HepG2 (cell line): Measurements from ENCODE around the gene MTTP. TPM values are rescaled to one million over a fixed set of nuclear protein-coding genes. Genes with fewer than 3 reads are reported as not detected.

Experiments
- ATAC-seq: fragments of 200-7000 bp; cut with Tn5 transposase; 3 replicates; pipeline ENCODE4 v1.9.1; 2020; ENCODE audit warnings: mild to moderate bottlenecking, moderate library complexity
- BruUV-seq: library from RNA; stranded (reverse); fragments of 400-500 nt; replicated peaks from 2 replicates; lab custom pipeline; 2021; lab: Mats Ljungman, UMichigan
- CTCF ChIA-PET: fragments of 300-600 bp; formaldehyde crosslinking; extraction: SDS; loops from one replicate; lab custom pipeline; 2021; ENCODE audit warnings: low total read pairs, inconsistent platforms, low intra/inter-chr PET ratio; lab: Yijun Ruan, JAX
- POLR2A ChIA-PET: fragments of 350-600 bp; sonication (Branson Sonifier 250); formaldehyde crosslinking; loops from one replicate; lab custom pipeline; 2020; ENCODE audit warnings: antibody characterized with exemption, inconsistent platforms; lab: Yijun Ruan, JAX
- DNase-seq: peaks from one replicate; pipeline ENCODE4 v3.0.0-alpha.2; 2015; ENCODE audit warnings: low spot score
- FAIRE-seq: peaks from 3 replicates; lab custom pipeline; 2011; peaks lifted over from hg19 to GRCh38; lab: Jason Lieb, UNC
- H2AFZ ChIP-seq: one replicate; pipeline ENCODE4 v1.6.1; 2011; ENCODE audit warnings: low read length, inconsistent platforms
- H3K27ac ChIP-seq: fragments of 300-600 bp; 3 replicates; pipeline ENCODE4 v1.8.0; 2011; ENCODE audit warnings: mixed run types, mild to moderate bottlenecking, mixed read lengths, low read length, inconsistent platforms; ENCODE audit not compliant: insufficient read depth; ENCODE audit errors: extremely low read length
- H3K27me3 ChIP-seq, 2 experiments: fragments of 200-600 bp in 1 of 2; 2 replicates in 1 of 2; 3 replicates in 1 of 2; pipeline versions ENCODE4 v1.6.0 to v1.8.0; 2011; ENCODE audit warnings: low read length in 2 of 2, mild to moderate bottlenecking in 2 of 2, moderate library complexity in 2 of 2, inconsistent platforms in 1 of 2; ENCODE audit not compliant: insufficient read depth in 2 of 2, control insufficient read depth in 1 of 2
- H3K36me3 ChIP-seq, 2 experiments: fragments of 200-600 bp in 1 of 2; replicated peaks in 1 of 2; 2 replicates in 1 of 2; 3 replicates in 1 of 2; pipeline versions ENCODE4 v1.5.1 to v1.8.0; 2011; ENCODE audit warnings: low read length in 2 of 2, inconsistent platforms in 1 of 2; ENCODE audit not compliant: insufficient read depth in 2 of 2, control insufficient read depth in 1 of 2
- H3K4me1 ChIP-seq: 2 replicates; pipeline ENCODE4 v1.5.1; 2012; ENCODE audit warnings: low read length, inconsistent platforms; ENCODE audit not compliant: insufficient read depth
- H3K4me2 ChIP-seq: 2 replicates; pipeline ENCODE4 v1.6.0; 2011; ENCODE audit warnings: low read depth, low read length, inconsistent platforms
- H3K4me3 ChIP-seq, 3 experiments: fragments of 200-600 bp in 1 of 3; sonication (generic), shearing (Covaris generic) in 1 of 3; replicated peaks in 1 of 3; 2 replicates each; pipeline ENCODE4 v1.5.1; 2011 to 2016; ENCODE audit warnings: low read length in 3 of 3, inconsistent platforms in 2 of 3, low read depth in 2 of 3, mild to moderate bottlenecking in 2 of 3, control low read depth in 1 of 3, mixed read lengths in 1 of 3; ENCODE audit not compliant: insufficient read depth in 1 of 3
- H3K79me2 ChIP-seq: one replicate; pipeline ENCODE4 v1.6.1; 2011; ENCODE audit warnings: low read length, inconsistent platforms; ENCODE audit not compliant: insufficient read depth
- H3K9ac ChIP-seq: 2 replicates; pipeline ENCODE4 v1.6.0; 2011; ENCODE audit warnings: mild to moderate bottlenecking, low read depth, low read length, inconsistent platforms; ENCODE audit not compliant: insufficient read depth
- H3K9me3 ChIP-seq: 2 replicates; pipeline ENCODE4 v1.5.1; 2012; ENCODE audit warnings: mild to moderate bottlenecking, low read length
- H4K20me1 ChIP-seq: 2 replicates; pipeline ENCODE4 v1.6.0; 2011; ENCODE audit warnings: inconsistent platforms, mild to moderate bottlenecking, low read length, moderate library complexity; ENCODE audit not compliant: insufficient read depth
- CCAR2 ChIP-seq: fragments of 200-400 bp; formaldehyde crosslinking; optimal IDR thresholded peaks from 2 replicates; pipeline ENCODE3; 2018; ENCODE audit warnings: low read depth, mild to moderate bottlenecking, low read length, moderate library complexity
- ETV6 ChIP-seq: sonication (generic); formaldehyde crosslinking; conservative IDR thresholded peaks from 2 replicates; pipeline ENCODE4 v1.4.0; 2020; ENCODE audit warnings: missing genetic modification reagents
- NFRKB ChIP-seq: fragments of 450-650 bp; IDR thresholded peaks from 2 replicates; pipeline ENCODE4 v1.6.1; 2017
- RCOR2 ChIP-seq: IDR thresholded peaks from 2 replicates; pipeline ENCODE4 v1.6.1; 2016; ENCODE audit warnings: missing biosample characterization, missing genetic modification reagents
- RFX5 ChIP-seq: IDR thresholded peaks from 2 replicates; pipeline ENCODE4 v1.6.1; 2011; ENCODE audit warnings: low read depth, low read length, improper control_type of control experiment
- SALL2 ChIP-seq: sonication (generic); formaldehyde crosslinking; IDR thresholded peaks from 2 replicates; pipeline ENCODE4 v1.8.1; 2023; ENCODE audit warnings: mild to moderate bottlenecking, missing genetic modification reagents, inconsistent platforms
- SOX13 ChIP-seq, 3 experiments: fragments of 450-650 bp in 1 of 3; sonication (generic) in 1 of 3; formaldehyde crosslinking in 1 of 3; IDR thresholded peaks in 2 of 3; conservative IDR thresholded peaks in 1 of 3; 2 replicates each; pipeline versions ENCODE4 v1.5.0 to v1.6.1; 2016 to 2020; ENCODE audit warnings: antibody characterized with exemption in 1 of 3, mild to moderate bottlenecking in 1 of 3, missing compliant biosample characterization in 1 of 3, missing genetic modification reagents in 1 of 3, moderate library complexity in 1 of 3
- TBX2 ChIP-seq: sonication (generic); formaldehyde crosslinking; IDR thresholded peaks from 2 replicates; pipeline ENCODE4 v1.5.0; 2020; ENCODE audit warnings: missing genetic modification reagents, mild to moderate bottlenecking, borderline replicate concordance
- ZNF232 ChIP-seq: sonication (generic); formaldehyde crosslinking; IDR thresholded peaks from 2 replicates; pipeline ENCODE4 v1.4.0; 2020; ENCODE audit warnings: missing genetic modification reagents, borderline replicate concordance
- ZNF577 ChIP-seq: sonication (generic); formaldehyde crosslinking; IDR thresholded peaks from 2 replicates; pipeline ENCODE4 v1.4.0; 2020; ENCODE audit warnings: mild to moderate bottlenecking, low read depth, missing genetic modification reagents, borderline replicate concordance
- whole genome bisulfite sequencing: methylation state at CpG from one replicate; pipeline ENCODE4 v1.1.6; 2017; ENCODE audit warnings: low lambda C conversion rate; 5-methylcytosine and 5-hydroxymethylcytosine counted together
- in situ Hi-C: cut with HindIII; loops from 2 replicates; pipeline ENCODE4 v1.10.0; 2017; ENCODE audit warnings: low pct_unique_long_range_greater_than_20kb; ENCODE audit not compliant: extremely low pct_ligation_motif_present
- intact Hi-C: fragments of 100-400 bp; cut with micrococcal nuclease; formaldehyde crosslinking; loops from one replicate; pipeline ENCODE4 v1.10.0; 2022; ENCODE audit not compliant: unreplicated experiment
- polyA plus RNA-seq, 8 experiments: library from polyadenylated mRNA; depleted of rRNA in 3 of 8; stranded (reverse) in 7 of 8; unstranded in 1 of 8; fragments of >200 nt; fragmentation: Illumina TruSeq in 4 of 8; extraction: Trizol in 4 of 8; gene quantifications; 2 replicates each; pipeline versions ENCODE4 v1.2.1 to v1.2.3, GENCODE V29; 2011 to 2016; ENCODE audit warnings: low read depth in 4 of 8, missing spikeins in 1 of 8, mixed read lengths in 1 of 8; ENCODE audit not compliant: insufficient read depth in 1 of 8
- total RNA-seq, 5 experiments: library from RNA; depleted of rRNA; stranded (reverse); fragments of >200 nt; fragmentation: Illumina TruSeq; extraction: Trizol; gene quantifications; 2 replicates each; pipeline ENCODE4 v1.2.3, GENCODE V29; 2016; ENCODE audit warnings: low read depth in 1 of 5
- TF ChIP-seq, protein P1 (sequence below): conservative IDR thresholded peaks from 2 replicates; pipeline ENCODE4 v1.6.1; 2018; ENCODE audit warnings: missing genetic modification reagents
- TF ChIP-seq, protein P2 (sequence below): sonication (generic); formaldehyde crosslinking; IDR thresholded peaks from 2 replicates; pipeline ENCODE4 v1.4.0; 2020; ENCODE audit warnings: mild to moderate bottlenecking, missing genetic modification reagents

The MTTP gene
- total and polyA plus RNA-seq, 2 of the 13 experiments (the other 11 are each of a cell fraction or from before 2014, with no cell fraction given) = 84.7 to 102 TPM

DNA sequence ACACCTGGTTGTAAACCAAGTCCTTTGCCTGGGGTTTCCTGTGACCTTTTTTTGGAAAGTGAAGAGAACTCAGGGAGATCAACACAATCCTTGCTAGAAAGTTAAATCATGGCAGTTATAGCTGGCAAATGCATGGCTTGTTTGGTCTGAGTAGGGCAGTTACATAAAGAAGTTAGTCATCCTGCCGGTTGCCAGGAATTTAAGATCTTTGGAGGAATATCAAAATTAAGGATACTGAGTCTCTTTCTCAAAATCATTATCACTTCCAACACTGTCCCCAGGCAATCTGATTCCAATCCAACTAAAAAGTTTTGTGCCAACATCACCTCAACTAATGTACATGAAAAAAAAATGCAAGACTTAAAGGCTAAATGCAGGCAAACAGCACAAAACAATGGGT lies 42.8 kb downstream of the MTTP start:
- WGBS = 94% methylated on average over 1 of the region's 1 CpG
- no peaks in the 10 kb centered on the region for H3K9me3 ChIP-seq
- H3K36me3 ChIP-seq = peaks cover 8 to 68% of the 10 kb centered on the region in 2 experiments
- CTCF ChIA-PET = no interaction called here
- H2AFZ ChIP-seq = no peak overlapping the region
- FAIRE-seq (no peak), ATAC-seq (no peak), DNase-seq (no peak)
- in situ Hi-C loops = no loop called here
- no peaks in the 10 kb centered on the region for H3K27me3 ChIP-seq
- intact Hi-C loops = no loop called here
- H4K20me1 ChIP-seq = no peaks in the 10 kb centered on the region
- no peaks in the 10 kb centered on the region for H3K79me2 ChIP-seq
- no peak overlapping the region for H3K4me3 ChIP-seq
- TF ChIP-seq ZNF232 (CRISPR knock-in tag) (no peak), SOX13 (IDR thresholded peaks at IDR 0.05) (no peak), SOX13 (CRISPR knock-in tag; conservative IDR thresholded peaks at IDR 0.05 in 1 of 2, IDR thresholded peaks at IDR 0.05 in 1 of 2) (no peak), RFX5 (no peak), ETV6 (CRISPR knock-in tag) (no peak), SALL2 (CRISPR knock-in tag) (no peak), RCOR2 (CRISPR knock-in tag) (no peak), TBX2 (CRISPR knock-in tag) (no peak), CCAR2 (no peak), ZNF577 (no peak), NFRKB (no peak)
- TF ChIP-seq, protein P1, sequence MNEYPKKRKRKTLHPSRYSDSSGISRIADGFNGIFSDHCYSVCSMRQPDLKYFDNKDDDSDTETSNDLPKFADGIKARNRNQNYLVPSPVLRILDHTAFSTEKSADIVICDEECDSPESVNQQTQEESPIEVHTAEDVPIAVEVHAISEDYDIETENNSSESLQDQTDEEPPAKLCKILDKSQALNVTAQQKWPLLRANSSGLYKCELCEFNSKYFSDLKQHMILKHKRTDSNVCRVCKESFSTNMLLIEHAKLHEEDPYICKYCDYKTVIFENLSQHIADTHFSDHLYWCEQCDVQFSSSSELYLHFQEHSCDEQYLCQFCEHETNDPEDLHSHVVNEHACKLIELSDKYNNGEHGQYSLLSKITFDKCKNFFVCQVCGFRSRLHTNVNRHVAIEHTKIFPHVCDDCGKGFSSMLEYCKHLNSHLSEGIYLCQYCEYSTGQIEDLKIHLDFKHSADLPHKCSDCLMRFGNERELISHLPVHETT (CRISPR knock-in tag) = no peak
- TF ChIP-seq, protein P2, sequence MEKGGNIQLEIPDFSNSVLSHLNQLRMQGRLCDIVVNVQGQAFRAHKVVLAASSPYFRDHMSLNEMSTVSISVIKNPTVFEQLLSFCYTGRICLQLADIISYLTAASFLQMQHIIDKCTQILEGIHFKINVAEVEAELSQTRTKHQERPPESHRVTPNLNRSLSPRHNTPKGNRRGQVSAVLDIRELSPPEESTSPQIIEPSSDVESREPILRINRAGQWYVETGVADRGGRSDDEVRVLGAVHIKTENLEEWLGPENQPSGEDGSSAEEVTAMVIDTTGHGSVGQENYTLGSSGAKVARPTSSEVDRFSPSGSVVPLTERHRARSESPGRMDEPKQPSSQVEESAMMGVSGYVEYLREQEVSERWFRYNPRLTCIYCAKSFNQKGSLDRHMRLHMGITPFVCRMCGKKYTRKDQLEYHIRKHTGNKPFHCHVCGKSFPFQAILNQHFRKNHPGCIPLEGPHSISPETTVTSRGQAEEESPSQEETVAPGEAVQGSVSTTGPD (CRISPR knock-in tag) = no peak
- no peaks in the 10 kb centered on the region for H3K4me1 ChIP-seq
- POLR2A ChIA-PET = no interaction called here
- H3K9ac ChIP-seq = no peak overlapping the region
- no peak overlapping the region for H3K27ac ChIP-seq
- H3K4me2 ChIP-seq = no peak overlapping the region
- BruUV-seq = no TSS peak
